RWPE1 (cell line): ENCODE measurements around the gene IGSF6.
"Not testable (repeated sequence)": the region's sequence is repeated elsewhere in the genome, so short reads cannot be mapped to it uniquely, and the experiment has no call there.

ENCODE experiments used
- CTCF ChIA-PET: fragments of 350-600 bp; sonication (Branson Sonifier 250); formaldehyde crosslinking; extraction: SDS; loops from one replicate; lab custom pipeline; 2021; lab: Yijun Ruan, JAX
- POLR2A ChIA-PET: fragments of 400-600 bp; formaldehyde crosslinking; extraction: SDS; loops from one replicate; lab custom pipeline; 2020; ENCODE audit warnings: antibody characterized with exemption; ENCODE audit not compliant: low non-redundant PET; lab: Yijun Ruan, JAX
- DNase-seq: peaks from one replicate; pipeline ENCODE4 v3.0.0; 2012; ENCODE audit warnings: low spot score
- H3K27ac ChIP-seq: fragments of 450-650 bp; 2 replicates; pipeline ENCODE4 v1.5.1; 2017
- TF ChIP-seq, protein P1 (sequence below): fragments of 450-650 bp; conservative IDR thresholded peaks from 2 replicates; pipeline ENCODE4 v1.5.1; 2017; ENCODE audit warnings: low read depth, mild to moderate bottlenecking

IGSF6 gene

DNA sequence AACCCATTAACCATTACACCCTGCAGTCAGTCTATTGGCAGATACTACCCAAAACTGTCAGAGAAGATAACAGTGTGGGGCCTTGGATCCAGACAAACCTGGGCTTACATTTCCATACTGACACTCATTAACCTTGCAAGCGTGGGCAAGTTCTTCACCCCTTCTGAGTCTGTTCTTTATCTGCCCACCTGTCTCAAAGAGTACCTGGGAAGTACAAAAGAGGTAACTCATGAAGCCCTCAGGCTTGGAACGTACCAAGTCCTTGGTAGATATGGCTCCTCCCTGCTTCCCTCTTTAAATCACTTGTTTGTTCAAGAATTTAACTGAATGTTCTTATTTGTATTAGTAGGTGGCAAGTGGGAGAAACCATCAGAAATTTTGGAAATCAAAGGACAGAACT is 2.5 kb upstream of the IGSF6 start:
- H3K27ac ChIP-seq = no peak overlapping the region
- ChIA-PET POLR2A (no interaction called here), CTCF (interaction anchor here (0.6 kb wide), 1 partner anchor 1065 kb away, joined by 3 read pairs; no protein-coding TSS in a partner anchor)
- TF ChIP-seq, protein P1, sequence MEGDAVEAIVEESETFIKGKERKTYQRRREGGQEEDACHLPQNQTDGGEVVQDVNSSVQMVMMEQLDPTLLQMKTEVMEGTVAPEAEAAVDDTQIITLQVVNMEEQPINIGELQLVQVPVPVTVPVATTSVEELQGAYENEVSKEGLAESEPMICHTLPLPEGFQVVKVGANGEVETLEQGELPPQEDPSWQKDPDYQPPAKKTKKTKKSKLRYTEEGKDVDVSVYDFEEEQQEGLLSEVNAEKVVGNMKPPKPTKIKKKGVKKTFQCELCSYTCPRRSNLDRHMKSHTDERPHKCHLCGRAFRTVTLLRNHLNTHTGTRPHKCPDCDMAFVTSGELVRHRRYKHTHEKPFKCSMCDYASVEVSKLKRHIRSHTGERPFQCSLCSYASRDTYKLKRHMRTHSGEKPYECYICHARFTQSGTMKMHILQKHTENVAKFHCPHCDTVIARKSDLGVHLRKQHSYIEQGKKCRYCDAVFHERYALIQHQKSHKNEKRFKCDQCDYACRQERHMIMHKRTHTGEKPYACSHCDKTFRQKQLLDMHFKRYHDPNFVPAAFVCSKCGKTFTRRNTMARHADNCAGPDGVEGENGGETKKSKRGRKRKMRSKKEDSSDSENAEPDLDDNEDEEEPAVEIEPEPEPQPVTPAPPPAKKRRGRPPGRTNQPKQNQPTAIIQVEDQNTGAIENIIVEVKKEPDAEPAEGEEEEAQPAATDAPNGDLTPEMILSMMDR = no peak
- DNase-seq = no peak

DNA sequence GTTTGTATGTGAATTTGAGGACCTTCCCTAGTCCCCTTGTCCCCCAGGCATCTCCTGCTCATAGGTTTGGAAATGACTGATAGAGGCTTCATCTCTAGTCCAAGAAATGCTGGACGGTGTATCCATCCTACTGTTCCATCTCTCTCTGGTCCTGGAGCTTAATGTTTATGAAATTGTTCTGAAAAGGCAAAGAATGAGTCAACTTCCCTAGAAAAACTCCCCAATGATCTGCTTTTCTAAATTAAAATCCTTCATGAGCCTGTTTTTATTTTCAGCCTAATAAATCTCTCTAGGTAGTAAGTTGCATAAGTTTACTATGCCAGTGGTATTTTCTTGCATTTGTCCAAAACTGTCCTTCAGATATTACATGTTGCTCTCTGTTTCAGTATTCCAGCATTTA is 2.1 kb upstream of the IGSF6 start:
- DNase-seq = no peak
- TF ChIP-seq, protein P1 = no peak
- POLR2A ChIA-PET = no interaction called here
- CTCF ChIA-PET = interaction anchor here (0.6 to 0.7 kb wide), 2 partner anchors 128 to 1065 kb away, joined by 3 read pairs; no protein-coding TSS in a partner anchor
- no peak overlapping the region for H3K27ac ChIP-seq

DNA sequence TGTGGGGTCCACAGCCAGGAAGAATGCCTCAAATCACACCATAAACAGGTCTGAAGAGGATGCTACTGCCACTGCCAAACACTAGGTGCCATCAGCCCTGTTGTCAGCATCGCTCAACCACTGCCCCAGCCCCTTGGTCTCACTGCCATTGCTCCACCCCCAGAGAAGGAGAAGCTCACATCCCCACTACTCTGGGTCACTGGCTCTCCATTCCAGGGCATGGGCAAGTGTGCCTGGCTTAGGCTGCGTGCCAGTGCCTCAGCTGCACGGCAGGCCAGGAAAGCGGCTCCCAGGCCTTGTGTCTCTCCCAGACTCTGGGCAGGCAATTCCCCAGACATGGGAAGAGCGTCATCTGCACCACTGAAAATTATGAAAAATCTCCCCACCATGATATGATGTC is 1.2 kb upstream of the IGSF6 start:
- no peak for DNase-seq
- TF ChIP-seq, protein P1 = no peak
- POLR2A ChIA-PET = no interaction called here
- H3K27ac ChIP-seq = no peak overlapping the region
- CTCF ChIA-PET = no interaction called here

DNA sequence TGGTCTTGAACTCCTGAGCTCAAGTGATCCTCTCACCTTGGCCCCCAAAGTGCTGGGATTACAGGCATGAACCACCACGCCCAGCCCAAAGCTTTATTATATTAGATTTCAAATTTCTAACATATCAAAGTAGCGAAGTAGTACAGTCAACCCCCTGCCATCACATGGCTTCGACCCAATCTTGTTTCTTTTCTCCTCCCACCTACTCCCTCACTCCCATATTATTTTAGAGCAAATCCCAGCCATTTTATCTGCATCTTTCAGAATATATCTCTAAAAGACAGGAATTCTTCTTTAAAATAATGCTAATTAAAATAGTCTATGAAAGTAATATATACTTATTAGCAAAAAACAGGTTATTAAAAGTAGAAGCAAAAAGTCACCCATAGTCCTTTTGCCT is 893 bp downstream of the IGSF6 start:
- DNase-seq = no peak
- H3K27ac ChIP-seq = no peak overlapping the region
- CTCF ChIA-PET = interaction anchor here (0.8 kb wide), 1 partner anchor 537 kb away, joined by 3 read pairs; no protein-coding TSS in a partner anchor
- POLR2A ChIA-PET = no interaction called here
- TF ChIP-seq, protein P1 = no peak

DNA sequence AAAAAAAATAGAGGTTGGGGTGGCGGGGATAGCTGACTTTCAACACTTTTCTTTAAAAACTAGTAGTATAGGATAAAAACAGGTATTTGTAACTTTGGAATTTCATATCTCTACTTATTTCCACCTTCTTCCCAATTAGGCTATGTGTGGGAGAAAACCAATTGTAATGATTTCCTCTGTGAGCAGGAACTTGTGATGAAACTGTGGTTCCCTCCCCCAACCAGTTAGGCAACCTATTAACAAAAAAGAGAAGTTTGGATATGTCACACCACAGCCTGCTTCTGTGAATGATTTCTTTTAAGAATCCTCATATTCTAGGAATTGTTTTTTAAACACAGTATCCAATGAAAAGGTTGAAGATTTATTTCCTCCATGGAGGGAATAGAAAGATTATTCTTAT is 1.9 kb downstream of the IGSF6 start:
- H3K27ac ChIP-seq = no peak overlapping the region
- ChIA-PET CTCF (no interaction called here), POLR2A (interaction anchor here (0.6 kb wide), 1 partner anchor 560 kb away, joined by 7 read pairs; no protein-coding TSS in a partner anchor)
- TF ChIP-seq, protein P1 = no peak
- no peak for DNase-seq

DNA sequence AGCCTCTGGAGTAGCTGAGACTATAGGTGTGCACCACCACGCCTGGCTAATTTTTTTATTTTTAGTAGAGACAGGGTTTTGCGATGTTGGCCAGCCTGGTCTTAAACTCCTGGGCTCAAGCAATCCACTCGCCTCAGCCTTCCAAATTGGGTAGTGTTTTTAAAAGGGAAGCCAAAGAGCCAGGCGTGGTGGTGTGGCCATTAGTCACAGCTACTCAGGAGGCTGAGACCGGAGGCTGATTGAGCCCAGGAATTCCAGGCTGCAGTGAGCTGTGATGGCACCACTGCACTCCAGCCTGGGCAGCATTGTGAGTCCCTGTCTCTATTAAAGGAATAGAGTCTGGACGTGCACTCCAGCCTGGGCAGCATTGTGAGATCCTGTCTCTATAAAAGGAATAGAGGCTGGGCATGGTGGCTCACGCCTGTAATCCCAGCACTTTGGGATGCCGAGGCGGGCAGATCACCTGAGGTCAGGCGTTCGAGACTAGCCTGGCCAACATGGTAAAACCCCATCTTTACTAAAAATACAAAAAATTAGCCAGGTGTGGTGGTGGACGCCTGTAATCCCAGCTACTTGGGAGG is 2.5 kb downstream of the IGSF6 start:
- ChIA-PET CTCF (interaction anchor here (0.7 kb wide), 1 partner anchor 11 kb away, joined by 3 read pairs; no protein-coding TSS in a partner anchor), POLR2A (interaction anchor here (0.6 kb wide), 1 partner anchor 561 kb away, joined by 7 read pairs; no protein-coding TSS in a partner anchor)
- not testable (repeated sequence) for H3K27ac ChIP-seq, DNase-seq

DNA sequence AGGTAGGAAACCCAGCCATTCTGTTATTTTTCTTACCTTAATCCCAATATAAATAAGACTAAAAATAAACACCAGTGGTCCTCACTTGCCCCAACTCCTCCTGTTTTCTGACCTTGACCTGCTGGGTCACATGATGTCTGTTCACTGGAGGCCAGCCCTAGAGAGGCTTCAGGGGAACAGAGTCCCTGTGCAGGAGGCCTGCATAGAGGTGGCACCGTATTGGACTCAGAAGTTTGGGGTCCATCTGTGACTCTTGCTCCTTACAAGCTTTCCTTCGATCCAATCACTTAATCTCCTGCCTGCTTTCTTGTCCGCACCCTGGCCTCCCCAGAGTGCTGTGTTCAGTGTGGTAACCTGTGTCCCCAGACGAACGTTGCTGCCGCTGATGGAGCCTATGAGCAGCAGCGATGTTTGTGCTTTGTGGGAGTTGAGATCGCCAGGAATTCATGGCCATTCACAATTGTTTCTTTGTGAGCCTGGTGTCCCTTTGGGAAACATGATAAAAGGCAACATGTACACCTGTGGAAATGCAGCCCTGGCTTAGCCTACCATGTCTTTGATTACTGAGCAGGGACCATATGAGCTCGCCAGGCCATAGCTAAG is 4.7 kb downstream of the IGSF6 start:
- ChIA-PET CTCF (no interaction called here), POLR2A (no interaction called here)
- H3K27ac ChIP-seq = no peak overlapping the region
- no peak for DNase-seq
- TF ChIP-seq, protein P1 = no peak
